HEK293 (cell line): ENCODE data around the gene ZNF546.

ENCODE experiments used
- ATF2 ChIP-seq: fragments of 450-650 bp; formaldehyde crosslinking; IDR thresholded peaks from 2 replicates; pipeline ENCODE4 v1.5.1; 2016; ENCODE audit warnings: missing biosample characterization, missing genetic modification characterization, low read depth
- CTCF ChIP-seq: fragments of 450-650 bp; formaldehyde crosslinking; IDR thresholded peaks from 2 replicates; pipeline ENCODE4 v1.5.1; 2016; ENCODE audit warnings: missing biosample characterization, missing genetic modification characterization
- PRDM6 ChIP-seq: fragments of 450-650 bp; formaldehyde crosslinking; IDR thresholded peaks from 2 replicates; pipeline ENCODE4 v1.5.1; 2017; ENCODE audit warnings: missing biosample characterization, missing genetic modification characterization
- SETDB1 ChIP-seq: IDR thresholded peaks from one replicate; pipeline ENCODE4 v1.6.1; 2017; ENCODE audit warnings: mild to moderate bottlenecking, low read length, moderate library complexity, mixed read lengths; ENCODE audit not compliant: insufficient read length
- ZBTB48 ChIP-seq: fragments of 450-650 bp; formaldehyde crosslinking; IDR thresholded peaks from 2 replicates; pipeline ENCODE4 v1.5.1; 2016; ENCODE audit warnings: missing biosample characterization, missing genetic modification characterization
- ZBTB49 ChIP-seq: fragments of 450-650 bp; formaldehyde crosslinking; IDR thresholded peaks from 2 replicates; pipeline ENCODE4 v1.5.1; 2016; ENCODE audit warnings: missing biosample characterization, missing genetic modification characterization, low read depth
- ZBTB8A ChIP-seq: fragments of 450-650 bp; formaldehyde crosslinking; IDR thresholded peaks from 2 replicates; pipeline ENCODE4 v1.5.1; 2016; ENCODE audit warnings: missing biosample characterization, missing genetic modification characterization
- ZEB2 ChIP-seq: fragments of 450-650 bp; formaldehyde crosslinking; IDR thresholded peaks from 2 replicates; pipeline ENCODE4 v1.5.1; 2016; ENCODE audit warnings: missing biosample characterization, missing genetic modification characterization
- ZNF112 ChIP-seq: fragments of 450-650 bp; formaldehyde crosslinking; IDR thresholded peaks from 2 replicates; pipeline ENCODE4 v1.5.0; 2017; ENCODE audit warnings: missing biosample characterization, missing genetic modification characterization
- ZNF155 ChIP-seq: fragments of 450-650 bp; formaldehyde crosslinking; IDR thresholded peaks from 2 replicates; pipeline ENCODE4 v1.5.1; 2016; ENCODE audit warnings: missing biosample characterization, missing genetic modification characterization
- ZNF174 ChIP-seq: fragments of 450-650 bp; formaldehyde crosslinking; IDR thresholded peaks from 2 replicates; pipeline ENCODE4 v1.5.0; 2017; ENCODE audit warnings: missing biosample characterization, mild to moderate bottlenecking, missing genetic modification characterization
- ZNF239 ChIP-seq: fragments of 450-650 bp; formaldehyde crosslinking; IDR thresholded peaks from 2 replicates; pipeline ENCODE4 v1.5.1; 2016; ENCODE audit warnings: missing biosample characterization, missing genetic modification characterization
- ZNF26 ChIP-seq: fragments of 450-650 bp; formaldehyde crosslinking; IDR thresholded peaks from 2 replicates; pipeline ENCODE4 v1.5.1; 2016; ENCODE audit warnings: missing biosample characterization, missing genetic modification characterization
- ZNF423 ChIP-seq: fragments of 450-650 bp; formaldehyde crosslinking; IDR thresholded peaks from 2 replicates; pipeline ENCODE4 v1.5.1; 2016; ENCODE audit warnings: missing biosample characterization, missing genetic modification characterization
- ZNF426 ChIP-seq: fragments of 450-650 bp; formaldehyde crosslinking; IDR thresholded peaks from 2 replicates; pipeline ENCODE4 v1.5.1; 2017; ENCODE audit warnings: missing biosample characterization, missing genetic modification characterization, mild to moderate bottlenecking, inconsistent platforms, moderate library complexity
- ZNF596 ChIP-seq: fragments of 450-650 bp; IDR thresholded peaks from 2 replicates; pipeline ENCODE4 v1.5.0; 2018; ENCODE audit warnings: missing biosample characterization, mild to moderate bottlenecking, missing genetic modification characterization, moderate library complexity
- ZNF621 ChIP-seq: fragments of 450-650 bp; formaldehyde crosslinking; IDR thresholded peaks from 2 replicates; pipeline ENCODE4 v1.5.1; 2017; ENCODE audit warnings: missing biosample characterization, missing genetic modification characterization
- TF ChIP-seq, protein P1 (sequence below): fragments of 450-650 bp; formaldehyde crosslinking; IDR thresholded peaks from 2 replicates; pipeline ENCODE4 v1.5.1; 2017; ENCODE audit warnings: missing biosample characterization, missing genetic modification characterization
- TF ChIP-seq, protein P2 (sequence below): fragments of 450-650 bp; formaldehyde crosslinking; IDR thresholded peaks from 2 replicates; pipeline ENCODE4 v1.5.1; 2016; ENCODE audit warnings: missing biosample characterization, missing genetic modification characterization
- TF ChIP-seq, protein P3 (sequence below): fragments of 450-650 bp; formaldehyde crosslinking; conservative IDR thresholded peaks from 2 replicates; pipeline ENCODE4 v1.5.1; 2016; ENCODE audit warnings: low read depth, missing biosample characterization, missing genetic modification characterization

Gene ZNF546

GRCh38 chr19:39996811-39997637 lies at the start of gene ZNF546 (continued):
- TF ChIP-seq ATF2 (tag by site-specific recombination) = no peak
- no peak; the same call in 1 of the 2 replicates for TF ChIP-seq ZBTB8A (tag by site-specific recombination)
- TF ChIP-seq, protein P1, sequence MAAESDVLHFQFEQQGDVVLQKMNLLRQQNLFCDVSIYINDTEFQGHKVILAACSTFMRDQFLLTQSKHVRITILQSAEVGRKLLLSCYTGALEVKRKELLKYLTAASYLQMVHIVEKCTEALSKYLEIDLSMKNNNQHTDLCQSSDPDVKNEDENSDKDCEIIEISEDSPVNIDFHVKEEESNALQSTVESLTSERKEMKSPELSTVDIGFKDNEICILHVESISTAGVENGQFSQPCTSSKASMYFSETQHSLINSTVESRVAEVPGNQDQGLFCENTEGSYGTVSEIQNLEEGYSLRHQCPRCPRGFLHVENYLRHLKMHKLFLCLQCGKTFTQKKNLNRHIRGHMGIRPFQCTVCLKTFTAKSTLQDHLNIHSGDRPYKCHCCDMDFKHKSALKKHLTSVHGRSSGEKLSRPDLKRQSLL (tag by site-specific recombination) = no peak; the same call in 1 of the 2 replicates
- TF ChIP-seq CTCF (tag by site-specific recombination) = peak; percentile 69
- TF ChIP-seq PRDM6 (tag by site-specific recombination) = no peak; the same call in 1 of the 2 replicates
- TF ChIP-seq ZNF423 (tag by site-specific recombination) = peak; percentile 47; the same call in 1 of the 2 replicates
- peak; percentile 12 for TF ChIP-seq SETDB1
- TF ChIP-seq ZNF112 (tag by site-specific recombination) = no peak
- no peak for TF ChIP-seq ZNF621 (tag by site-specific recombination)
- no peak for TF ChIP-seq ZNF26 (tag by site-specific recombination)
- TF ChIP-seq ZEB2 (tag by site-specific recombination) = peak; percentile 73; the same call in 1 of the 2 replicates
- TF ChIP-seq ZNF155 = no peak
- no peak for TF ChIP-seq ZBTB49
- TF ChIP-seq, protein P2, sequence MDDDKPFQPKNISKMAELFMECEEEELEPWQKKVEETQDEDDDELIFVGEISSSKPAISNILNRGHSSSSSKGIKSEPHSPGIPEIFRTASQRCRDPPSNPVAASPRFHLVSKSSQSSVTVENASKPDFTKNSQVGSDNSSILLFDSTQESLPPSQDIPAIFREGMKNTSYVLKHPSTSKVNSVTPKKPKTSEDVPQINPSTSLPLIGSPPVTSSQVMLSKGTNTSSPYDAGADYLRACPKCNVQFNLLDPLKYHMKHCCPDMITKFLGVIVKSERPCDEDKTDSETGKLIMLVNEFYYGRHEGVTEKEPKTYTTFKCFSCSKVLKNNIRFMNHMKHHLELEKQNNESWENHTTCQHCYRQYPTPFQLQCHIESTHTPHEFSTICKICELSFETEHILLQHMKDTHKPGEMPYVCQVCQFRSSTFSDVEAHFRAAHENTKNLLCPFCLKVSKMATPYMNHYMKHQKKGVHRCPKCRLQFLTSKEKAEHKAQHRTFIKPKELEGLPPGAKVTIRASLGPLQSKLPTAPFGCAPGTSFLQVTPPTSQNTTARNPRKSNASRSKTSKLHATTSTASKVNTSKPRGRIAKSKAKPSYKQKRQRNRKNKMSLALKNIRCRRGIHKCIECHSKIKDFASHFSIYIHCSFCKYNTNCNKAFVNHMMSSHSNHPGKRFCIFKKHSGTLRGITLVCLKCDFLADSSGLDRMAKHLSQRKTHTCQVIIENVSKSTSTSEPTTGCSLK (tag by site-specific recombination) = no peak
- TF ChIP-seq ZNF239 (tag by site-specific recombination) = peak; percentile 63; the same call in 1 of the 2 replicates
- 0 out of 2 replicates have a peak, but pooled peaks have one; percentile 5 for TF ChIP-seq ZNF596 (tag by site-specific recombination)
- TF ChIP-seq, protein P3, sequence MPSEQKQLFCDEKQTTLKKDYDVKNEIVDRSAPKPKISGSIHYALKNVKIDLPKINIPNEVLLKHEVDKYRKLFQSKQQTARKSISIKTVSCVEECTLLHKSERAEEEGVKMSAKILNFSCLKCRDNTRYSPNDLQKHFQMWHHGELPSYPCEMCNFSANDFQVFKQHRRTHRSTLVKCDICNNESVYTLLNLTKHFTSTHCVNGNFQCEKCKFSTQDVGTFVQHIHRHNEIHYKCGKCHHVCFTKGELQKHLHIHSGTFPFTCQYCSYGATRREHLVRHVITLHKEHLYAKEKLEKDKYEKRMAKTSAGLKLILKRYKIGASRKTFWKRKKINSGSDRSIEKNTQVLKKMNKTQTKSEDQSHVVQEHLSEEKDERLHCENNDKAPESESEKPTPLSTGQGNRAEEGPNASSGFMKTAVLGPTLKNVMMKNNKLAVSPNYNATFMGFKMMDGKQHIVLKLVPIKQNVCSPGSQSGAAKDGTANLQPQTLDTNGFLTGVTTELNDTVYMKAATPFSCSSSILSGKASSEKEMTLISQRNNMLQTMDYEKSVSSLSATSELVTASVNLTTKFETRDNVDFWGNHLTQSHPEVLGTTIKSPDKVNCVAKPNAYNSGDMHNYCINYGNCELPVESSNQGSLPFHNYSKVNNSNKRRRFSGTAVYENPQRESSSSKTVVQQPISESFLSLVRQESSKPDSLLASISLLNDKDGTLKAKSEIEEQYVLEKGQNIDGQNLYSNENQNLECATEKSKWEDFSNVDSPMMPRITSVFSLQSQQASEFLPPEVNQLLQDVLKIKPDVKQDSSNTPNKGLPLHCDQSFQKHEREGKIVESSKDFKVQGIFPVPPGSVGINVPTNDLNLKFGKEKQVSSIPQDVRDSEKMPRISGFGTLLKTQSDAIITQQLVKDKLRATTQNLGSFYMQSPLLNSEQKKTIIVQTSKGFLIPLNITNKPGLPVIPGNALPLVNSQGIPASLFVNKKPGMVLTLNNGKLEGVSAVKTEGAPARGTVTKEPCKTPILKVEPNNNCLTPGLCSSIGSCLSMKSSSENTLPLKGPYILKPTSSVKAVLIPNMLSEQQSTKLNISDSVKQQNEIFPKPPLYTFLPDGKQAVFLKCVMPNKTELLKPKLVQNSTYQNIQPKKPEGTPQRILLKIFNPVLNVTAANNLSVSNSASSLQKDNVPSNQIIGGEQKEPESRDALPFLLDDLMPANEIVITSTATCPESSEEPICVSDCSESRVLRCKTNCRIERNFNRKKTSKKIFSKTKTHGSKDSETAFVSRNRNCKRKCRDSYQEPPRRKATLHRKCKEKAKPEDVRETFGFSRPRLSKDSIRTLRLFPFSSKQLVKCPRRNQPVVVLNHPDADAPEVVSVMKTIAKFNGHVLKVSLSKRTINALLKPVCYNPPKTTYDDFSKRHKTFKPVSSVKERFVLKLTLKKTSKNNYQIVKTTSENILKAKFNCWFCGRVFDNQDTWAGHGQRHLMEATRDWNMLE = peak; percentile 56
- peak; percentile 99 for TF ChIP-seq ZBTB48 (tag by site-specific recombination)
- no peak for TF ChIP-seq ZNF174 (tag by site-specific recombination)
- TF ChIP-seq ZNF426 (tag by site-specific recombination) = no peak
